ENCODE data around the gene CD300C. TPM values are rescaled to one million over a fixed set of nuclear protein-coding genes. Genes with fewer than 3 reads are reported as not detected.

CD300C gene
- total RNA-seq, 2 donors from 2014 or later = 1.5 TPM; not detected in 1

DNA sequence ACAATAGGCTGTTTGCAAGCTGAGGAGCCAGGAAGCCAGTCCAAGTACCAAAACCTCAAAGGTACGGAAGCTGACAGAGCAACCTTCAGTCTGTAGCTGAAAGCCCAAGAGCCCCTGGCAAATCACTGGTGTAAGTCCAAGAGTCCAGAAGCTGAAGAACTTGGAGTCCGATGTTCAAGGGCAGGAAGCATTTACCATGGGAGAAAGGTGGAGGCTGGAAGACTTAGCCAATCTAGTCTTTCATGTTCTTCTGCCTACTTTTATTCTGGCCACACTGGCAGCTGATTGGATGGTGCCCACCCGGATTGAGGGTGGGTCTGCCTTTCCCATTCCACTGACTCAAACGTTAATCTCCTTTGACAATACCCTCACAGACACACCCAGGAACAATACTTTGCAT is 30.0 kb downstream of the CD300C start:
- Histone ChIP-seq H3K4me3 (no peak overlapping the region), H3K9me3 (no peaks in the 10 kb centered on the region), H3K36me3 (no peaks in the 10 kb centered on the region), H3K27me3 (replicated peaks; ENCODE audit: insufficient read depth) (no peaks in the 10 kb centered on the region), H3K4me1 (replicated peaks) (no peaks in the 10 kb centered on the region), H3K27ac (no peak overlapping the region)
- 71% methylated on average over 4 of the region's 4 CpGs for whole genome bisulfite sequencing
- intact Hi-C loops (cut with DNase I) = no loop called here
- TF ChIP-seq POLR2AphosphoS5 (IDR thresholded peaks at IDR 0.05) (no peak), POLR2A (IDR thresholded peaks at IDR 0.05) (no peak)
- TF ChIP-seq, protein P1, sequence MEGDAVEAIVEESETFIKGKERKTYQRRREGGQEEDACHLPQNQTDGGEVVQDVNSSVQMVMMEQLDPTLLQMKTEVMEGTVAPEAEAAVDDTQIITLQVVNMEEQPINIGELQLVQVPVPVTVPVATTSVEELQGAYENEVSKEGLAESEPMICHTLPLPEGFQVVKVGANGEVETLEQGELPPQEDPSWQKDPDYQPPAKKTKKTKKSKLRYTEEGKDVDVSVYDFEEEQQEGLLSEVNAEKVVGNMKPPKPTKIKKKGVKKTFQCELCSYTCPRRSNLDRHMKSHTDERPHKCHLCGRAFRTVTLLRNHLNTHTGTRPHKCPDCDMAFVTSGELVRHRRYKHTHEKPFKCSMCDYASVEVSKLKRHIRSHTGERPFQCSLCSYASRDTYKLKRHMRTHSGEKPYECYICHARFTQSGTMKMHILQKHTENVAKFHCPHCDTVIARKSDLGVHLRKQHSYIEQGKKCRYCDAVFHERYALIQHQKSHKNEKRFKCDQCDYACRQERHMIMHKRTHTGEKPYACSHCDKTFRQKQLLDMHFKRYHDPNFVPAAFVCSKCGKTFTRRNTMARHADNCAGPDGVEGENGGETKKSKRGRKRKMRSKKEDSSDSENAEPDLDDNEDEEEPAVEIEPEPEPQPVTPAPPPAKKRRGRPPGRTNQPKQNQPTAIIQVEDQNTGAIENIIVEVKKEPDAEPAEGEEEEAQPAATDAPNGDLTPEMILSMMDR (IDR thresholded peaks at IDR 0.05) = no peak
- no peak for DNase-seq (ENCODE audit: low spot score)

DNA sequence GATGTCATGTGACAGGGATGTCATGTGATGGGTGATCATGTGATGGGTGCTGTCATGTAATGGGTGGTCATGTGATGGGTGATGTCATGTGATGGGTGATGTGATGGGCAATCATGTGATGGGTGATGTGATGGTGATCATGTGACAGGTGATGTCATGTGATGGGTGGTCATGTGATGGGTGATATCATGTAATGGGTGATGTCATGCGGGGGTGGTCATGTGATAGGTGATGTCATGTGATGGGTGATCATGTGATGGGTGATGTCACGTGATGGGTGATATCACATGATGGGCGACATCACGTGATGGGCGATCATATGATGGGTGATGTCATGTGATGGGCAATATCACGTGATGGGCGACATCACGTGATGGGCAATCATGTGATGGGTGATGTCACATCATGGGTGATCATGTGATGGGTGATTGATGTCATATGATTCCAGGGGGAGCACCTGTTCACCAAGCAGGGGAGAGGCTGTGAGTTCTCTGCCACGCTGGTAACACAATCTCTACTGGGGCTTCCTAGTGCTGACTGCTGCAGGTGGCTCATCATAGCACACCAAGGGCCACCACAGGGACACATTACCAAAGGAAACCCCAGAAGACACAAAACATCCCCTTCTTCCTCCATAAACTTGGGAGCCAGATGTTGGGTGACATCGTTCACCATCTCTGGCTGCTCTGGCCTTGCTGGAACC is 31.1 kb downstream of the CD300C start:
- no peaks in the 10 kb centered on the region for H3K27me3 ChIP-seq (replicated peaks; ENCODE audit: insufficient read depth)
- intact Hi-C loops (cut with DNase I) = no loop called here
- WGBS = 89% methylated on average over 10 of the region's 10 CpGs
- DNase-seq (ENCODE audit: low spot score) = no peak
- no peak overlapping the region for H3K27ac ChIP-seq
- H3K4me3 ChIP-seq = no peak overlapping the region
- H3K36me3 ChIP-seq = no peaks in the 10 kb centered on the region
- H3K9me3 ChIP-seq = no peaks in the 10 kb centered on the region
- TF ChIP-seq, protein P1 (IDR thresholded peaks at IDR 0.05) = no peak
- no peak for TF ChIP-seq POLR2AphosphoS5 (IDR thresholded peaks at IDR 0.05)
- no peak for TF ChIP-seq POLR2A (IDR thresholded peaks at IDR 0.05)
- no peaks in the 10 kb centered on the region for H3K4me1 ChIP-seq (replicated peaks)

DNA sequence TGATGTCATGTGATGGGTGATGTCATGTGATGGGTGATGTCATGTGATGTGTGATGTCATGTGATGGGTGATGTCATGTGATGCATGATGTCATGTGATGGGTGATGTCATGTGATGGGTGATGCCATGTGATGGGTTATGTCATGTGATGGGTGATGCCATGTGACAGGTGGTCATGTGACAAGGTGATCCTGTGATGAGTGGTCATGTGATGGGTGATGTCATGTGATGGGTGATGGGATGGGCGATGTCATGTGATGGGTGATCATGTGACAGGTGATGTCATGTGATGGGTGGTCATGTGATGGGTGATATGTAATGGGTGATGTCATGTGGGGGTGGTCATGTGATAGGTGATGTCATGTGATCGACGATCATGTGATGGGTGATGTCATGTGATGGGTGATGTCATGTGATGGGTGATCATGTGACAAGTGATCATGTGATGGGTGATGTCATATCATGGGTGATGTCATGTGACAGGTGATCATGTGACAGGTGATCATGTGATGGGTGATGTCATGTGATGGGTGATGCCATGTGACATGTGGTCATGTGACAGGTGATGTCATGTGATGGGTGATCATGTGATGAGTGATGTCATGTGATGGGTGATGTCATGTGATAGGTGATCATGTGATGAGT is 31.8 kb downstream of the CD300C start:
- intact Hi-C loops (cut with DNase I) = no loop called here
- Histone ChIP-seq H3K4me1 (replicated peaks) (no peaks in the 10 kb centered on the region), H3K4me3 (no peak overlapping the region), H3K27ac (no peak overlapping the region), H3K9me3 (no peaks in the 10 kb centered on the region), H3K36me3 (no peaks in the 10 kb centered on the region), H3K27me3 (replicated peaks; ENCODE audit: insufficient read depth) (no peaks in the 10 kb centered on the region)
- no peak for DNase-seq (ENCODE audit: low spot score)
- 95% methylated on average over 3 of the region's 3 CpGs for WGBS
- no peak for TF ChIP-seq POLR2A (IDR thresholded peaks at IDR 0.05)

DNA sequence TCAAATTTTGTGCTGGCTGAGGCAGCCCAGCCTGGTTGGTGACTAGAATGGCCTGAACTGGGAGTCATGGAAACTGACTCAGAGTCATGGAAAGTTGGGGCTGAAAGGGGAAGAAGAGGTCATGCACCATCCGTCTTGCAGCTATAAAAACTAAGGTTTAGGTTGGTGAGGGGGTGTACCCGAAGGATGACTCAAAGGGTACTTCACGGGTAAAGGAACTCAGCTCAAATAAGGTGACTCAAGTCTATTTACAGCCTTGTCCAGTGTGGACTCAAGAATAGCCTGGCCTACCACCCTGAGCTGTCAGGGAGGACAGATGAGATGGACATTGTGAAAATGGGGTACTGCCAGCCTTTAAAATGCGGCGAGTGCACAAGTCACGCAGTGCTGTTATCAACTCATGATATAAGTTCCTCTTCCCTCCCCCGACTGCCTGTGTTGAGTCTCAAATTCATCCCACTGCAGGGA is 33.3 kb downstream of the CD300C start:
- Histone ChIP-seq H3K36me3 (no peaks in the 10 kb centered on the region), H3K9me3 (no peaks in the 10 kb centered on the region), H3K27ac (no peak overlapping the region), H3K4me1 (replicated peaks) (no peaks in the 10 kb centered on the region), H3K4me3 (no peak overlapping the region), H3K27me3 (replicated peaks; ENCODE audit: insufficient read depth) (no peaks in the 10 kb centered on the region)
- intact Hi-C loops (cut with DNase I) = no loop called here
- TF ChIP-seq POLR2A (IDR thresholded peaks at IDR 0.05) = no peak
- TF ChIP-seq, protein P1 (IDR thresholded peaks at IDR 0.05) = no peak
- TF ChIP-seq POLR2AphosphoS5 (IDR thresholded peaks at IDR 0.05) = no peak
- 70% methylated on average over 7 of the region's 7 CpGs for WGBS
- DNase-seq (ENCODE audit: low spot score) = no peak

DNA sequence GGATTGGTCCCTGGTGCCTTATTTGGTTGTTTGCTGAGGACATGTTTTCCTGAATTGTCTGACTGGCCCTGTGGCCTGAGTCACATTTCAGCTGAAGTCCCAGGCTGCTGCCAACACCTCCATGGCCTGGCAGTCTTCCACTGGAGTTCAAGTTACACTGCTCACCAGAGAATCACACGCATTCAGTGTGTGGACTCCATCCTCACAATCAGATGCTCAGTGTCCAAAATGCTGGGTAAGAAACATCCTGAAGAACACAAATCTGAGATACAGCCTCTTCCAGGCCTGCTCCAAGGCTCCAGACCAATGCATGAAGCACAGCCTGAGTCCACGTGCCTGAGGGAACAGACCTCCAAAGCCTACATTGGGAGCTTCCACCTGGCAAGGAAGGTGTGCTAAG is 33.9 kb downstream of the CD300C start:
- H3K27ac ChIP-seq = no peak overlapping the region
- H3K27me3 ChIP-seq (replicated peaks; ENCODE audit: insufficient read depth) = no peaks in the 10 kb centered on the region
- 54% methylated on average over 2 of the region's 2 CpGs for WGBS
- intact Hi-C loops (cut with DNase I) = no loop called here
- no peak for DNase-seq (ENCODE audit: low spot score)
- no peaks in the 10 kb centered on the region for H3K9me3 ChIP-seq
- no peaks in the 10 kb centered on the region for H3K36me3 ChIP-seq
- H3K4me3 ChIP-seq = no peak overlapping the region
- no peak for TF ChIP-seq POLR2AphosphoS5 (IDR thresholded peaks at IDR 0.05)
- no peak for TF ChIP-seq POLR2A (IDR thresholded peaks at IDR 0.05)
- TF ChIP-seq, protein P1 (IDR thresholded peaks at IDR 0.05) = no peak
- no peaks in the 10 kb centered on the region for H3K4me1 ChIP-seq (replicated peaks)
